ENCODE measurements around the gene FAM117A. TPM values are rescaled to one million over a fixed set of nuclear protein-coding genes. Genes with fewer than 3 reads are reported as not detected.

The FAM117A gene
- total RNA-seq, 3 donors from 2014 or later, result 8.0 to 11.6 (median 9.8) TPM

- TF ChIP-seq POLR2A (IDR thresholded peaks at IDR 0.05), result no peak
- no peak for TF ChIP-seq POLR2AphosphoS5 (IDR thresholded peaks at IDR 0.05)
- TF ChIP-seq CTCF (IDR thresholded peaks at IDR 0.05), result no peak
- H3K4me1 ChIP-seq, result no peaks in the 10 kb centered on the region
- H3K27ac ChIP-seq, result no peak overlapping the region
- H3K4me3 ChIP-seq, result no peak overlapping the region
- no peaks in the 10 kb centered on the region for H3K9me3 ChIP-seq
- DNase-seq (ENCODE audit: low spot score in 2 of 2), result no peak
- H3K36me3 ChIP-seq, result no peaks in the 10 kb centered on the region
- H3K27me3 ChIP-seq, result no peaks in the 10 kb centered on the region
- intact Hi-C loops (cut with DNase I; ENCODE audit: low total_unique reads), result no loop called here
Measured at GRCh38 chr17:49783791-49784190, 19.9 kb upstream of the FAM117A start.

GRCh38 chr17:49783071-49783715 is 19.3 kb upstream of the FAM117A start:
- intact Hi-C loops (cut with DNase I; ENCODE audit: low total_unique reads), result no loop called here
- Histone ChIP-seq H3K27ac (peak overlapping the region in 1 of 2 donors; percentile 16), H3K4me3 (no peak overlapping the region), H3K9me3 (no peaks in the 10 kb centered on the region), H3K27me3 (no peaks in the 10 kb centered on the region), H3K4me1 (no peaks in the 10 kb centered on the region), H3K36me3 (no peaks in the 10 kb centered on the region)
- TF ChIP-seq CTCF (IDR thresholded peaks at IDR 0.05) (no peak), POLR2A (IDR thresholded peaks at IDR 0.05) (no peak), POLR2AphosphoS5 (IDR thresholded peaks at IDR 0.05) (no peak)
- no peak for DNase-seq (ENCODE audit: low spot score in 2 of 2)

- DNase-seq (ENCODE audit: low spot score in 2 of 2), result no peak
Measured at GRCh38 chr17:49779739-49780231, 15.9 kb upstream of the FAM117A start.

GRCh38 chr17:49779156-49779738 is 15.3 kb upstream of the FAM117A start:
- TF ChIP-seq CTCF (IDR thresholded peaks at IDR 0.05) (no peak), POLR2AphosphoS5 (IDR thresholded peaks at IDR 0.05) (no peak), POLR2A (IDR thresholded peaks at IDR 0.05) (no peak)
- intact Hi-C loops (cut with DNase I; ENCODE audit: low total_unique reads), result loop anchor here (5.0 kb wide), 1 partner anchor 62 kb away; no protein-coding TSS in a partner anchor
- Histone ChIP-seq H3K9me3 (no peaks in the 10 kb centered on the region), H3K27me3 (no peaks in the 10 kb centered on the region), H3K36me3 (no peaks in the 10 kb centered on the region), H3K27ac (no peak overlapping the region), H3K4me1 (no peaks in the 10 kb centered on the region), H3K4me3 (no peak overlapping the region)
- no peak for DNase-seq (ENCODE audit: low spot score in 2 of 2)

More at GRCh38 chr17:49779739-49780231, 15.9 kb upstream of the FAM117A start:
- Histone ChIP-seq H3K4me3 (no peak overlapping the region), H3K27me3 (no peaks in the 10 kb centered on the region), H3K27ac (no peak overlapping the region), H3K9me3 (no peaks in the 10 kb centered on the region), H3K4me1 (no peaks in the 10 kb centered on the region), H3K36me3 (no peaks in the 10 kb centered on the region)
- TF ChIP-seq POLR2A (IDR thresholded peaks at IDR 0.05) (no peak), CTCF (IDR thresholded peaks at IDR 0.05) (peak in 2 of 3 donors; percentile 54 to 62)
- intact Hi-C loops (cut with DNase I; ENCODE audit: low total_unique reads), result loop anchor here (5.0 kb wide), 1 partner anchor 62 kb away; no protein-coding TSS in a partner anchor

- no peak for DNase-seq (ENCODE audit: low spot score in 2 of 2)
- no peaks in the 10 kb centered on the region for H3K4me1 ChIP-seq
- H3K9me3 ChIP-seq, result no peaks in the 10 kb centered on the region
- intact Hi-C loops (cut with DNase I; ENCODE audit: low total_unique reads), result loop anchor here (5.0 kb wide), 1 partner anchor 60 kb away; no protein-coding TSS in a partner anchor
- TF ChIP-seq POLR2AphosphoS5 (IDR thresholded peaks at IDR 0.05) (no peak), CTCF (IDR thresholded peaks at IDR 0.05) (no peak), POLR2A (IDR thresholded peaks at IDR 0.05) (no peak)
- no peak overlapping the region for H3K27ac ChIP-seq
- no peaks in the 10 kb centered on the region for H3K27me3 ChIP-seq
- H3K36me3 ChIP-seq, result no peaks in the 10 kb centered on the region
- H3K4me3 ChIP-seq, result no peak overlapping the region
Measured at GRCh38 chr17:49777563-49777962, 13.6 kb upstream of the FAM117A start.
